ENCODE data around the gene HOXA3. TPM values are rescaled to one million over a fixed set of nuclear protein-coding genes. Genes with fewer than 3 reads are reported as not detected.

The HOXA3 gene
- total RNA-seq, 4 donors from 2014 or later, result 3.4 to 3.9 (median 3.6) TPM

DNA sequence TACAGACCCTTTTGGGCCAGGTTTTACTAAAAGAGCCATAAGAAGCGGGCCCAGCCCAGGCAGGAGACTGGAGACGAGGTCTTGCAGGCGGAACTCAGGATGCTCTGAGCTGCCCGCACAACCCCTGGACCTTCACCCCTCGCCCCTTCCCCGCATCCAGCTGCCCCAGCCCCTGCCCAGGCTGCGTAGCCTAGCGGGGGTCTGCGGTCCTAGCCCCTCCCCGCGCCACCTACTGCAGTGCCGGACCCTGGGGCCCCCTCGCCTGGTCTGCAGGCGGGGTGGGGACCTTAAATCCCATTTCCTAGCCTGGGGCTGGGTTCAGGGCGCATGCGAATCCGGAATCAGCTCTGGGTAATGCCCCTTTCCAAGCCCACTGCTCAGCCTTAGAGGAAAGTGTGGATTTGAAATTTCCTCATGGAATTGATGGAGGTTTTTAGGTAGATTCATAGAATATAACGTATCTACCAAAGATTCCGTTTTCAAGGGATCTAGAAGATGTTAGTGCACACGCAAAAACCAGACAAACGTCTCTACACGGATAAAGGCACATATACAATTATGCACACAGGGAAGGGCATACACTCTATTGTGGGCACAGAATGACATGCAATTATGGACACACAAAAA is 546 bp upstream of the HOXA3 start:
- TF ChIP-seq, protein P1, sequence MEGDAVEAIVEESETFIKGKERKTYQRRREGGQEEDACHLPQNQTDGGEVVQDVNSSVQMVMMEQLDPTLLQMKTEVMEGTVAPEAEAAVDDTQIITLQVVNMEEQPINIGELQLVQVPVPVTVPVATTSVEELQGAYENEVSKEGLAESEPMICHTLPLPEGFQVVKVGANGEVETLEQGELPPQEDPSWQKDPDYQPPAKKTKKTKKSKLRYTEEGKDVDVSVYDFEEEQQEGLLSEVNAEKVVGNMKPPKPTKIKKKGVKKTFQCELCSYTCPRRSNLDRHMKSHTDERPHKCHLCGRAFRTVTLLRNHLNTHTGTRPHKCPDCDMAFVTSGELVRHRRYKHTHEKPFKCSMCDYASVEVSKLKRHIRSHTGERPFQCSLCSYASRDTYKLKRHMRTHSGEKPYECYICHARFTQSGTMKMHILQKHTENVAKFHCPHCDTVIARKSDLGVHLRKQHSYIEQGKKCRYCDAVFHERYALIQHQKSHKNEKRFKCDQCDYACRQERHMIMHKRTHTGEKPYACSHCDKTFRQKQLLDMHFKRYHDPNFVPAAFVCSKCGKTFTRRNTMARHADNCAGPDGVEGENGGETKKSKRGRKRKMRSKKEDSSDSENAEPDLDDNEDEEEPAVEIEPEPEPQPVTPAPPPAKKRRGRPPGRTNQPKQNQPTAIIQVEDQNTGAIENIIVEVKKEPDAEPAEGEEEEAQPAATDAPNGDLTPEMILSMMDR (IDR thresholded peaks at IDR 0.05; ENCODE audit: low read depth), result no peak

DNA sequence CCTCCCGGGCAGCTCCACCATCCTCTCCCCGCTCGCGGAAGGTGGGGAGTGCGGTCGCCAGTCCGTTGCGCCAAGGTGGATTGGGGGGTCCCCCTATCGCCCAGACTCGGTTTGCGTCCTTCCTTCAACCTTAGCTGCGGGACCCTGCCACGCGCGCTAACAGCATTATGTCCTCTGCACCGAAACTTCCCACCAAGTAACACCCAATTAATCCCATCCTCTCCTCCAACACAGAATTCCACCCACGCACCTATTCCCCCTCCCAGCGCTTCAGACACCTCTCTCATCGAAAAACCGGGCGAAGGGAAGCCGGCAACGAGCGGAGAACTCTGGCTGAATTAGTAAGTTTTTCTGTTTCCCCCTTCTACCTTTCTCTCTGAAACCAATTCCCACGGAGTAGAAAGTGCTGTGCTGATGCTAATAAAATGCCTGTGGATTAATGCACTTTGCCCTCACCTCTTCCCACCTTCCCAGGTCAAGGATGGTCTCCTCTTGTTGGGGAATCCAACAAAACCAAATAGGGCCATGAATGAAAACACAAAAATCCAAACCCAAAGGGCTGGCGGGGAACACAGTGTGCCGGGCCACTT is 947 bp downstream of the HOXA3 start:
- TF ChIP-seq, protein P1 (IDR thresholded peaks at IDR 0.05; ENCODE audit: low read depth), result no peak

DNA sequence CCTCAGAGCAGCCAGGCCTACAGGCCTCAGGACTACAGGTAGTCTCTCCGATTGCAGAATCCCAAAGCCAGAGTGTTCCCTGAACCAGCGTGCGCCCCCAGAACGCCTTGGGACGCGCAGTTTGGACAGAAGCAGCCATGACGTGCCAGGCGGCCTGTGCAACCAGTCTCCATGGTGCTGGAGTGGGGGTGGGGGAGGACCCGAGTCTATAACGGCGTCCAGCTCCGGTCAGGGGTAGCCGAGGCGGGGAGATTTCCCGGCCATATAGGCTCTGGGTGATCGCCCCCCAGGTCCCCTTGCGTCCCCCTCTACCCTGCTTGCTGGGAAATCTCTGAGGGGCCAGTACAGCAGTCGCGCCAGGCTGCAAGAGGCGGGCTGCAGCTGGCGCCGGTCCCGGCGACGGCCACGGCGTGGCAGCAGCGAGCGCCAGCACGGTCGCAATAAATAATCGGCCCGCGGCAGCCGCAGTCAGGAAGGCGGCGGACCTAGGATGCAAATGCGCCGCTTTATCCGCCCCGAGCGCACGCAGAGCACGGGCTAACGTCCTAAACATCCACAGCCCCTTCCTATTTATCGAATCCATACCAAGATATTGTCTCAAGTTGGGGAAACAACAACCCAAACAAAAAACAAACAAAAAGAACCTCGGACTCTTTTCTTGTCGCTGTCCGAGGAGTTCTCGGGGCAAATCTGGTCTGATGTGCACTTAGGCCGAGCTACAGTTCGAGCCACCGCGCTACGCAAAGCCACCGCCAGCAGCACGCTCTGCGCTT is 1.6 kb downstream of the HOXA3 start:
- TF ChIP-seq, protein P1 (IDR thresholded peaks at IDR 0.05; ENCODE audit: low read depth), result no peak

DNA sequence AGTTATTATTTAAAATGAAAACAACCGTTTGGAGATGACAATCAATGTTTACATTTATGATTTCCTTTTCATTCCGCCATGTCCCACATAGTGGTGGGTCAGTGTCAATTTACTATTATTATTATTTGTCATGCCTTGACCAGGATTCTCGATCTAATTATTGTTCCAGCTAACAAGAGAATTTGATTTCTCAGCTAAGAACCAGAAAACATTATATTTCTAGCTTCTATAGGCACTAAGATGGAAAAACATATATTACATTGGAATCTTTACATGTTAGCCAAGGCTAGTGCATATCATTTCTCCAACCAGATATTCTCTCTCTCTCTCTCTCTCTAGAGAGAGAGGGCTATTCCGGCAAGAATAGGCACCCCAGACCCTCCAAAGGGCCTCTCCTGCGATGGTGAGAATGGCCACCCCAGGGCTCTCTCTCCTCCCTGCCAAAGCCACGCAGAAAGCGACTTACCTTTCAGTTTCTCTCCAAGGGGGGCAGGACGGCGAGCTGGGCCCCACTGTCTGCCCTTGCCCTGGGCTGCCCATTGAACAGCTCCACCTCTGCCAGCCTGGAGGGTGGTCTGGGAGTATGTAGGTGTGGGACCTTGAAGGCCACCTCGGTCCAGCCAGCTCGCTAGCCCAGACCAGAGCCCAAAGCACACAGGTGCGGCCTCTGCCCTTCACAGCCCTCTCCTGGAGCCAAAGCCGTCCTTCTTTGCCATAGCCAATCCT is 2.4 kb downstream of the HOXA3 start:
- TF ChIP-seq, protein P1 (IDR thresholded peaks at IDR 0.05; ENCODE audit: low read depth), result no peak

DNA sequence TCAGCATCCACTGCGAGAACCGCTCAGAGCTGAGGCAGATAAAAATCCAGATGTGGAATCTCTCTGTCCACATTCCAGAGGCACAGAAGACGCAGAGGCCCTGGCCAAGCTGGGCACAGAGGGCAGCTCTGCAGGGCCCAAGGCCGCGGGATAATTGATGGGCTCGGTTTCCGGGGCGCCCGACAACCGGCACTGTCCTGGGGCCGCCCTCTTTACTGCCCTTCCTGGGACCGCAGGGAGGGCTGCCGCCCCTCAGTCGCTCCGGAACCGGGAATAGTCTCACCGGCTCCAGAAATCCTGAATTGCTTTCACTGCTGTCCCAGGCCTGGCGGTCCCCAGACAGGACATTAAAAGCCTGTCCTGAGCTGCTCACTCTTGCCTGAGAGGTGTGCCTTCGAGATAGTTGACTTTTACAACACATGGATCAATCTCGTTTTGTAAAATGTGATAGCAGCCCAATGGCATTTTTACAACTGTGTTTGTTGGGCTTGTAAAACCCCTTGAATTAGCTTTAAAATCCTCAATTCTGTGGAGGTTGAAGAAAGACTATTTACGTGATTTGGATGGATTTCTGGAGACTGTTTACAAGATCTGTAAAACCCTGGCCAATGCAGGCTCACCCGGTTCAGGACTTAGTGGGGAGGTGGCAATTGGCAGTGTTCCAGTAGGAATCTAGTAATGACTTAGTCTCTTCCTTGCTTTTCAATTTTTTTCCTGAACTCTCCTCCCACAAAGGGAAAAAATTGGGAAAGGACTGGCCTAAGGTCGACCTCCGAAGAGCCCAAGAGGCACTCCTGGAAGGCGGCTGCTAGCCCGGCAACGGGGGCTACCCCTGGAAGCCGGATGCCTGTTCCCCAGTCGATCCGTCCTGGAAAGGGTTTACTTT is 3.4 kb downstream of the HOXA3 start:
- TF ChIP-seq, protein P1 (IDR thresholded peaks at IDR 0.05; ENCODE audit: low read depth), result no peak

DNA sequence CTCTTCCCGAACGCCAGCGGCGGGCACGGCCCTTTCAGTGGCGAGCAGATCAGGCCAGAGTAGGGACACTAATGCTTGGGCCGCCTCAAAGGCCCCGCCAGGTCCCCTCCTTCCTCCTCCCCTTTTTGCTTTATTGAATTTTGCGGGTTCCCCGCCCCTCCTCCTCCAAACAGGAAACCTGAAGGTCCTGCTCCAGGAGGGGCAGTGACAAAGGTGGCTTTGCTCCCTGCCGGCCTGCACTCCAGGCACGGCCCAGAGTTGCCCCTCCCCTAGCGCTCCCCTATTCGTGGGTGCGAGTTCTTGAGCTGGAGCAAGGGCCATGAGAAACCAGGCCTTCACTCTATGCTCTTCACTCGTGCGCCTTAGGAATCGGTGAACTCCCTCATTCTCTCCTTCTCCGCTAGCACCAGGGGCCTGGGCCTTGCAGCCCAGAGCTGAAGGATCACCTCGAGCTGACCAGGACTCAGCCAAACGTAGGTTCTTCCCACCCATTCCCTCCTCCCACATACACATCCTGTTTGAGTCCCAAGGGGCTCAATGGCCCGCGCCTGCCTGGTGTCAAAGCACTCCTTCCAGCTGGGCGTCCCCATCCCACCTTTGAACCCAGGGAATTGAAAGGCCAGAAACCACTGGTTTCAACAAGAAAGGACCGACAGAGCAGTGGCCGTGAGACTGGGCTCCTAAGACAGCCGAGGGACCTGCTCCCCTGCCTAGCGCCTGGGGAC is 4.2 kb downstream of the HOXA3 start:
- TF ChIP-seq, protein P1 (IDR thresholded peaks at IDR 0.05; ENCODE audit: low read depth), result no peak

Measured in subcutaneous adipose tissue (tissue), 4 donors.